IMR-90 (cell line): ENCODE data around the gene ELMOD3. TPM values are rescaled to one million over a fixed set of nuclear protein-coding genes. Genes with fewer than 3 reads are reported as not detected.

Experiments
- ATAC-seq: fragments of 200-7000 bp; cut with Tn5 transposase; 2 replicates; pipeline ENCODE4 v1.9.1; 2020; ENCODE audit warnings: low read depth, mild to moderate bottlenecking, moderate library complexity
- BruUV-seq: library from RNA; stranded (reverse); fragments of 400-500 nt; replicated peaks from 2 replicates; lab custom pipeline; 2021; lab: Mats Ljungman, UMichigan
- CTCF ChIA-PET: fragments of 300-600 bp; formaldehyde crosslinking; extraction: SDS; loops from one replicate; lab custom pipeline; 2021; ENCODE audit warnings: antibody characterized with exemption; lab: Yijun Ruan, JAX
- POLR2A ChIA-PET: fragments of 300-600 bp; sonication (Branson Sonifier 250); formaldehyde crosslinking; loops from one replicate; lab custom pipeline; 2022; ENCODE audit warnings: antibody characterized with exemption; ENCODE audit not compliant: unreplicated experiment; lab: Charles Lee
- DNase-seq: peaks from one replicate; pipeline ENCODE4 v3.0.0; 2013
- H2AFZ ChIP-seq: replicated peaks from 2 replicates; pipeline ENCODE3; 2013; ENCODE audit warnings: low read length, mild to moderate bottlenecking; ENCODE audit not compliant: poor library complexity
- H2AK5ac ChIP-seq: 2 replicates; pipeline ENCODE4 v1.6.1; 2013; ENCODE audit warnings: low read depth, low read length, inconsistent platforms
- H2AK9ac ChIP-seq: replicated peaks from 2 replicates; pipeline ENCODE3; 2013; ENCODE audit warnings: mild to moderate bottlenecking, low read depth, low read length, moderate library complexity; ENCODE audit not compliant: poor library complexity
- H2BK120ac ChIP-seq: 2 replicates; pipeline ENCODE4 v1.6.1; 2013; ENCODE audit warnings: low read depth, low read length, inconsistent platforms
- H2BK15ac ChIP-seq: 3 replicates; pipeline ENCODE4 v1.6.1; 2013; ENCODE audit warnings: low read depth, low read length, inconsistent platforms
- H2BK20ac ChIP-seq: 2 replicates; pipeline ENCODE4 v1.6.1; 2013; ENCODE audit warnings: low read depth, mild to moderate bottlenecking, inconsistent platforms, low read length, moderate library complexity
- H2BK5ac ChIP-seq: 2 replicates; pipeline ENCODE4 v1.6.1; 2013; ENCODE audit warnings: mild to moderate bottlenecking, low read depth, low read length, inconsistent platforms; ENCODE audit not compliant: poor library complexity, severe bottlenecking
- H3K14ac ChIP-seq: replicated peaks from 2 replicates; pipeline ENCODE4 v1.6.1; 2013; ENCODE audit warnings: low read depth, low read length, inconsistent platforms
- H3K18ac ChIP-seq: 2 replicates; pipeline ENCODE4 v1.6.1; 2013; ENCODE audit warnings: low read depth, low read length, control low read depth
- H3K23ac ChIP-seq: 2 replicates; pipeline ENCODE4 v1.6.1; 2013; ENCODE audit warnings: low read depth, low read length, inconsistent platforms
- H3K27ac ChIP-seq: 2 replicates; pipeline ENCODE4 v1.5.1; 2013; ENCODE audit warnings: mild to moderate bottlenecking, control low read depth, low read length; ENCODE audit not compliant: insufficient read depth
- H3K27me3 ChIP-seq: 2 replicates; pipeline ENCODE4 v1.6.1; 2013; ENCODE audit warnings: low read length; ENCODE audit not compliant: control insufficient read depth, insufficient read depth
- H3K36me3 ChIP-seq: 2 replicates; pipeline ENCODE4 v1.6.1; 2013; ENCODE audit warnings: low read length, mixed read lengths; ENCODE audit not compliant: control insufficient read depth, insufficient read depth
- H3K4ac ChIP-seq: 2 replicates; pipeline ENCODE4 v1.6.1; 2013; ENCODE audit warnings: low read depth, low read length, inconsistent platforms
- H3K4me1 ChIP-seq: 2 replicates; pipeline ENCODE4 v1.6.1; 2013; ENCODE audit warnings: low read length, mixed read lengths; ENCODE audit not compliant: control insufficient read depth, insufficient read depth
- H3K4me2 ChIP-seq: 2 replicates; pipeline ENCODE4 v1.6.1; 2013; ENCODE audit warnings: low read depth, mild to moderate bottlenecking, control low read depth, low read length, moderate library complexity
- H3K4me3 ChIP-seq: 2 replicates; pipeline ENCODE4 v1.5.1; 2013; ENCODE audit warnings: low read depth, mild to moderate bottlenecking, control low read depth, low read length, moderate library complexity; ENCODE audit not compliant: insufficient read depth
- H3K56ac ChIP-seq: 2 replicates; pipeline ENCODE4 v1.6.1; 2013; ENCODE audit warnings: low read length, inconsistent platforms; ENCODE audit not compliant: insufficient read depth; ENCODE audit errors: extremely low read depth
- H3K79me1 ChIP-seq, 2 experiments: 2 replicates each; pipeline ENCODE4 v1.6.1; 2013; ENCODE audit warnings: low read length in 2 of 2, inconsistent platforms in 1 of 2, low read depth in 1 of 2
- H3K9ac ChIP-seq: 2 replicates; pipeline ENCODE4 v1.6.1; 2013; ENCODE audit warnings: low read depth, low read length, control low read depth
- H3K9me1 ChIP-seq: 2 replicates; pipeline ENCODE4 v1.6.1; 2013; ENCODE audit warnings: low read length, inconsistent platforms; ENCODE audit not compliant: insufficient read depth
- H3K9me3 ChIP-seq: 2 replicates; pipeline ENCODE4 v1.6.1; 2013; ENCODE audit warnings: low read length; ENCODE audit not compliant: control insufficient read depth, insufficient read depth
- H4K20me1 ChIP-seq: 2 replicates; pipeline ENCODE4 v1.6.1; 2013; ENCODE audit warnings: low read length, inconsistent platforms; ENCODE audit not compliant: insufficient read depth
- H4K5ac ChIP-seq: 2 replicates; pipeline ENCODE4 v1.6.1; 2013; ENCODE audit warnings: mild to moderate bottlenecking, low read depth, low read length, control low read depth
- H4K8ac ChIP-seq, 2 experiments: 2 replicates each; pipeline ENCODE4 v1.6.1; 2013; ENCODE audit warnings: low read depth in 2 of 2, low read length in 2 of 2, control low read depth in 1 of 2, inconsistent platforms in 1 of 2
- H4K91ac ChIP-seq: 2 replicates; pipeline ENCODE4 v1.6.1; 2013; ENCODE audit warnings: low read depth, low read length, inconsistent platforms; ENCODE audit not compliant: insufficient read depth
- CHD1 ChIP-seq: IDR thresholded peaks from 2 replicates; pipeline ENCODE4 v1.6.1; 2012; ENCODE audit warnings: low read depth, low read length, improper control_type of control experiment
- FOS ChIP-seq: fragments of 150-350 bp; IDR thresholded peaks from 2 replicates; pipeline ENCODE4 v1.6.1; 2016; ENCODE audit warnings: low read depth, low read length
- POLR2A ChIP-seq: IDR thresholded peaks from 2 replicates; pipeline ENCODE4 v1.6.1; 2012; ENCODE audit warnings: mild to moderate bottlenecking, low read depth, low read length
- RAD21 ChIP-seq: IDR thresholded peaks from 2 replicates; pipeline ENCODE4 v1.6.1; 2012; ENCODE audit warnings: low read length, improper control_type of control experiment
- RCOR1 ChIP-seq: IDR thresholded peaks from 2 replicates; pipeline ENCODE4 v1.6.1; 2012; ENCODE audit warnings: mild to moderate bottlenecking, low read length, improper control_type of control experiment; ENCODE audit not compliant: insufficient replicate concordance
- RFX5 ChIP-seq: IDR thresholded peaks from 2 replicates; pipeline ENCODE4 v1.8.0; 2012; ENCODE audit warnings: low read depth, mild to moderate bottlenecking, low read length, moderate library complexity
- SMC3 ChIP-seq: fragments of 150-350 bp; IDR thresholded peaks from 2 replicates; pipeline ENCODE4 v1.6.1; 2016; ENCODE audit warnings: low read depth, mild to moderate bottlenecking, antibody characterized with exemption, low read length, moderate library complexity
- WGBS, 2 experiments: methylation state at CpG; one replicate each; pipeline versions ENCODE4 v1.1.5 to v1.1.7; 2013; ENCODE audit warnings: missing lambda C conversion rate in 2 of 2; ENCODE audit not compliant: insufficient read length in 1 of 2; ENCODE audit errors: extremely low coverage in 2 of 2; 5-methylcytosine and 5-hydroxymethylcytosine counted together
- dilution Hi-C: fragments of 300-500 bp; cut with HindIII; formaldehyde crosslinking; loops from one replicate; pipeline ENCODE4 v1.14.3; 2018; ENCODE audit warnings: low sequenced_read_pairs; ENCODE audit not compliant: unreplicated experiment
- in situ Hi-C: fragments of 300-500 bp; cut with MboI; formaldehyde crosslinking; loops from 3 replicates; pipeline ENCODE4 v1.14.3; 2019; ENCODE audit warnings: low sequenced_read_pairs, inconsistent platforms, mixed read lengths
- intact Hi-C: fragments of 100-400 bp; cut with micrococcal nuclease; formaldehyde crosslinking; loops from 2 replicates; pipeline ENCODE4 v1.10.0; 2022
- polyA plus RNA-seq, 3 experiments: library from polyadenylated mRNA; depleted of rRNA; stranded (reverse); fragments of >200 nt; gene quantifications; 2 replicates each; pipeline ENCODE4 v1.2.3, GENCODE V29; 2012; ENCODE audit warnings: low replicate concordance in 1 of 3
- total RNA-seq: library from RNA; depleted of rRNA; stranded (reverse); fragments of >200 nt; gene quantifications from 2 replicates; pipeline ENCODE4 v1.2.3, GENCODE V29; 2012
- TF ChIP-seq, protein P1 (sequence below): conservative IDR thresholded peaks from 2 replicates; pipeline ENCODE4 v1.5.1; 2012; ENCODE audit warnings: mild to moderate bottlenecking, low read depth, low read length, improper control_type of control experiment

The ELMOD3 gene
- total and polyA plus RNA-seq, 2 of the 4 experiments (the other 2 are of a cell fraction): 13.1 to 20.7 TPM

DNA sequence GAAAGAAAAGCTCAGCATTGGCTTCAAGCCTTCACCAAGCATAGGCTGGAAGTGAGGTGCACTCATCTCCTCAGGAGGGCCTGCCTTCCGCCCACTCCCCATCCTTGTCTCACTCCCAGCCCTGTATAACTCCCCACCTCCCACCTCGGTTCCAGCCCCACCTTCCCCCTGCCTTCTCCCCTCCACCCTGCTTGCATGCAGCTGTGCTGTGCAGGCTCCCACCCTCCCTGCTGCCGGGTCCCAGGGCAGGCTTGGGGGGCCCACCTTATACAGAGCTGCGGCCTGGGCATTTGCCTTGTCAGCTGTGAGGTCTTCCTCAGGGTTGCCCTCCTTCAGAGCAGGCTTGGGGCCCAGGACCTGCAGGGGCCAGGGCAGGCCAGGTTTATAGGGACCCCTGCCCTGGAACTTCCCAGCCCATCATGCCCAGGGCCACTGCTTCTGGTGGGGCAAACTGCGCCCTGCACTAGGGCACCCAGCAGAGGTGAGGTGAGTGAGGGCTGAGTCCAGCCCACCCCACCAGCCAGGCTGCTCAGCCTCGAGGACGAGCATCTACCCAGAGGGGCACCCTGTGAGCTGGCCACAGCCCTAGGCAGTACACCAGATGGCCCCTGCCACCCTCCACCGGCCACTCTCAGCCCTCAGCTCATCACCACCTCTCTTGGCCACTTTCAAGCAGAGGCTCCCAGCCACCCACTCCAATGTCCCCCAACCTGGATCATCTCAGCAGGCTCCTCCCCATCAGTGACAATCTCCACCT lies 44.0 kb downstream of the ELMOD3 start:
- POLR2A ChIA-PET: no interaction called here

More for the DNA sequence above, 44.0 kb downstream of the ELMOD3 start:
- Histone ChIP-seq H3K14ac (no peak overlapping the region), H2BK120ac (no peak overlapping the region), H3K18ac (no peak overlapping the region), H3K56ac (no peak overlapping the region), H3K27ac (no peak overlapping the region), H2AK9ac (no peak overlapping the region), H3K9ac (no peak overlapping the region), H3K9me3 (no peaks in the 10 kb centered on the region), H3K4me3 (no peak overlapping the region), H3K9me1 (peaks cover 7% of the 10 kb centered on the region; the same call in 1 of the 2 replicates), H2AK5ac (no peak overlapping the region), H3K79me1 (no peaks in the 10 kb centered on the region), H4K91ac (no peak overlapping the region), H2BK20ac (no peak overlapping the region), H3K4me1 (peaks cover 4% of the 10 kb centered on the region), H3K27me3 (no peaks in the 10 kb centered on the region), H4K5ac (no peak overlapping the region), H3K4me2 (no peak overlapping the region), H2BK5ac (no peak overlapping the region), H4K20me1 (no peaks in the 10 kb centered on the region; the same call in 1 of the 2 replicates), H2AFZ (no peak overlapping the region), H2BK15ac (no peak overlapping the region), H3K36me3 (peaks cover 17% of the 10 kb centered on the region), H4K8ac (no peak overlapping the region), H3K4ac (no peak overlapping the region), H3K23ac (no peak overlapping the region)
- no peak for TF ChIP-seq CHD1
- TF ChIP-seq, protein P1, sequence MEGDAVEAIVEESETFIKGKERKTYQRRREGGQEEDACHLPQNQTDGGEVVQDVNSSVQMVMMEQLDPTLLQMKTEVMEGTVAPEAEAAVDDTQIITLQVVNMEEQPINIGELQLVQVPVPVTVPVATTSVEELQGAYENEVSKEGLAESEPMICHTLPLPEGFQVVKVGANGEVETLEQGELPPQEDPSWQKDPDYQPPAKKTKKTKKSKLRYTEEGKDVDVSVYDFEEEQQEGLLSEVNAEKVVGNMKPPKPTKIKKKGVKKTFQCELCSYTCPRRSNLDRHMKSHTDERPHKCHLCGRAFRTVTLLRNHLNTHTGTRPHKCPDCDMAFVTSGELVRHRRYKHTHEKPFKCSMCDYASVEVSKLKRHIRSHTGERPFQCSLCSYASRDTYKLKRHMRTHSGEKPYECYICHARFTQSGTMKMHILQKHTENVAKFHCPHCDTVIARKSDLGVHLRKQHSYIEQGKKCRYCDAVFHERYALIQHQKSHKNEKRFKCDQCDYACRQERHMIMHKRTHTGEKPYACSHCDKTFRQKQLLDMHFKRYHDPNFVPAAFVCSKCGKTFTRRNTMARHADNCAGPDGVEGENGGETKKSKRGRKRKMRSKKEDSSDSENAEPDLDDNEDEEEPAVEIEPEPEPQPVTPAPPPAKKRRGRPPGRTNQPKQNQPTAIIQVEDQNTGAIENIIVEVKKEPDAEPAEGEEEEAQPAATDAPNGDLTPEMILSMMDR: no peak
- TF ChIP-seq RCOR1: no peak
- no peak for TF ChIP-seq POLR2A
- no peak for TF ChIP-seq FOS
- TF ChIP-seq RAD21: no peak
- no peak for TF ChIP-seq SMC3
- TF ChIP-seq RFX5: no peak
- ATAC-seq (no peak), DNase-seq (no peak)
- CTCF ChIA-PET: no interaction called here
- intact Hi-C loops (no loop called here), dilution Hi-C loops (no loop called here), in situ Hi-C loops (no loop called here)
- 94% methylated on average over 2 of the region's 8 CpGs; no CpG with 5 or more reads in 1 of the 2 experiments for WGBS, 2 experiments
- BruUV-seq: no TSS peak
